ENCODE results near the gene SELENOP.
"Not testable (repeated sequence)": the region's sequence is repeated elsewhere in the genome, so short reads cannot be mapped to it uniquely, and the experiment has no call there.

Gene SELENOP

GRCh38 chr5:42851481-42851880 lies 39.8 kb upstream of the SELENOP start:
- no peak for TF ChIP-seq CTCF (IDR thresholded peaks at IDR 0.05; ENCODE audit: low read depth, low read length)
- no peak overlapping the region for H3K4me3 ChIP-seq (ENCODE audit: low read depth, low read length)

- H3K4me3 ChIP-seq (ENCODE audit: low read depth, low read length) = no peak overlapping the region
- no peak for TF ChIP-seq CTCF (IDR thresholded peaks at IDR 0.05; ENCODE audit: low read depth, low read length)
Observed at GRCh38 chr5:42848545-42848944, 36.9 kb upstream of the SELENOP start.

- not testable (repeated sequence) for H3K4me3 ChIP-seq (ENCODE audit: low read depth, low read length)
Observed at GRCh38 chr5:42844408-42844807, 32.7 kb upstream of the SELENOP start.

- no peak for TF ChIP-seq CTCF (IDR thresholded peaks at IDR 0.05; ENCODE audit: low read depth, low read length)
- H3K4me3 ChIP-seq (ENCODE audit: low read depth, low read length) = no peak overlapping the region
Observed at GRCh38 chr5:42843675-42844292, 32.1 kb upstream of the SELENOP start.

GRCh38 chr5:42842921-42843641 lies 31.4 kb upstream of the SELENOP start:
- TF ChIP-seq CTCF (IDR thresholded peaks at IDR 0.05; ENCODE audit: low read depth, low read length) = no peak
- no peak overlapping the region for H3K4me3 ChIP-seq (ENCODE audit: low read depth, low read length)

- no peak overlapping the region for H3K4me3 ChIP-seq (ENCODE audit: low read depth, low read length)
- TF ChIP-seq CTCF (IDR thresholded peaks at IDR 0.05; ENCODE audit: low read depth, low read length) = no peak
Observed at GRCh38 chr5:42840842-42841567, 29.3 kb upstream of the SELENOP start.

GRCh38 chr5:42840269-42840668 lies 28.6 kb upstream of the SELENOP start:
- no peak for TF ChIP-seq CTCF (IDR thresholded peaks at IDR 0.05; ENCODE audit: low read depth, low read length)
- no peak overlapping the region for H3K4me3 ChIP-seq (ENCODE audit: low read depth, low read length)

All from WI38 (cell line).